HG03108 (cell line): ENCODE measurements around the gene DUSP2.

Experiments
- ATAC-seq: cut with Tn5 transposase; IDR thresholded peaks from one replicate; pipeline ENCODE4 v1.9.1; 2021; ENCODE audit warnings: moderate library complexity; ENCODE audit not compliant: unreplicated experiment

The DUSP2 gene

DNA sequence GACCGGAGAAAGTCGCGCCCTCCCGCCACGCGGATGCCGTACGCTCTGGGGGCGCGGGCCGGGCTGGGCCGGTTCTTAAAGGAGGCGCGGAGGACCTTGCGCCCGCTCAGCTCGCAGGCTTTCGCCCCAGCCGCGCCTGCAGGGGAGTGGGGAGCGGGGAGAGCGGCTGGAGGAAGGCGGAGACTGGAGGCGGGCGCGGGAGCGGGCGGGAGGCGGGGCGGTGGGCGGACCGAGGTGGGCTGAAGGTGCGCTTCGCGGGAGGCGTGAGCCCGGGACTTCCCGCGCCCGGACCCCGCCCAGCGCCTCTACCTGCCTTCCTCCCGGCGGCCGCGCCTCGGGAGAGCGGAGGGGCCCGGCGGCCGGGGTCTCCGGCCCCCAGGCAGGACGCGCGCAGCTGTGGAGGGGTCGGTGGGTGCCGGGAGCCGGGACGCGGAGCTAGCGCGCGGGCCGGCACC is 28.8 kb downstream of the DUSP2 start, which contains the start of gene ADRA2B:
ADRA2B (minus strand) TSS at position 148 of the 455 bp plus-strand sequence. CDS start 422 bp downstream, outside the sequence.
- ATAC-seq: peak; percentile 38

DNA sequence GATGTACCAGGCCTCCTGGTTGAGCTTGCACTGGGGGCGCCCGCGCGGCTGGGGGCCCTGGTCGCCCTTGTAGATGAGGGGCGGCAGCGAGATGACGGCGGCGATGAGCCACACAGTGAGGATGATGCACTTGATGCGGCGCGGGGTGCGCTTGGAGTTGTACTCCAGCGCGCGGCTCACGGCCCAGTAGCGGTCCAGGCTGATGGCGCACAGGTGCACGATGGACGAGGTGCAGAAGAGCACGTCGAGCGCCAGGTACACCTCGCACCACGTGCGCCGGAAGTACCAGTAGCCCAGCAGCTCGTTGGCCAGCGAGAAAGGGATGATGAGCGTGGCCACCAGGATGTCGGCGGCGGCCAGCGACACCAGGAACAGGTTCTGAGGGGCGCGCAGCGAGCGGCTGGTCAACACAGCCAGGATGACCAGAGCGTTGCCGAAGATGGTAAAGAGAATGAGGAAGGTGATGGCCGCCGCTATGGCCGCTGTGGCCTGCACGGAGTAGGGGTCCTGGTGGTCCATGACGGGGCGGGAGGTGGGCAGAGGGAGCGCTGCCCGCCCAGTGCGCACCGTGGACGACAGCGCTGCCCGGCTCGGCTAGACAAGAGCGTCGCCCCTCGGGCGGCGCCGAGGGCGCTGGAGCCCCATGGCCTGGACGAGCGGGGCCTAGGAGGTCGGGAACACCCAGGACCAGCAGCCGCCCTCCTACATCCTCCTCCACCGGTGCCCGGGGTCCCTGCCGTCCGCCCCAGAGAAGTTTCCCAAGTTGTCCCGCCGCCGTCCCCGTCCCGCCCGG is 29.4 kb downstream of the DUSP2 start:
- ATAC-seq: no peak

DNA sequence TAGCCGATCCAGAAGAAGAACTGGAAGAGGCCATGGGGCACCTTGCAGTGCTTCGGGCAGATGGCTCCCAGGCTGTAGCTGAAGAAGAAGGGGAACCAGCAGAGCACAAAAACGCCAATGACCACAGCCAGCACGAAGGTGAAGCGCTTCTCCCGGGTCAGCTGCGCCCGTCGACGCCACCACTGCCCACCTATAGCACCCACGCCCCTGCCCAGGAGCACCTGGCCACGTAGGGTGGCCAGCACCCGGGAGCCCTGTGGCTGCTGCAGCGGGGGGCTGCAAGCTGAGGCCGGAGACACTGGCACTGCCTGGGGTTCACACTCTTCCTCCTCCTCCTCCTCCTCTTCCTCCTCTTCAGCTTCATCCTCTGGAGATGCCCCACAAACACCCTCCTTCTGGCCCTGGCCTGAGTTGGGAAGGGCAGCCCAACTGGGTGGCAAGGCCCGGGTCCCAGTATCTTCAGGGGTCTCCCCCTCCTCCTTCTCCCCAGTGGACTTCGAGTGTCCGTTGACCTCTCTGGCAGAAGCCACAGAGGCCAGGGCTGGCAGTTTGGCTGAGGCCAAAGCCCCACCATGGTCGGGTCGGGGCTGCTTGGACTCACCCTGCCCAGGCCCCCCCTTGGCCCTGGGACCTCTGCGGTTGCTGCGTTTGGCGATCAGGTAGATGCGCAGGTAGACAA is 30.2 kb downstream of the DUSP2 start:
- no peak for ATAC-seq

DNA sequence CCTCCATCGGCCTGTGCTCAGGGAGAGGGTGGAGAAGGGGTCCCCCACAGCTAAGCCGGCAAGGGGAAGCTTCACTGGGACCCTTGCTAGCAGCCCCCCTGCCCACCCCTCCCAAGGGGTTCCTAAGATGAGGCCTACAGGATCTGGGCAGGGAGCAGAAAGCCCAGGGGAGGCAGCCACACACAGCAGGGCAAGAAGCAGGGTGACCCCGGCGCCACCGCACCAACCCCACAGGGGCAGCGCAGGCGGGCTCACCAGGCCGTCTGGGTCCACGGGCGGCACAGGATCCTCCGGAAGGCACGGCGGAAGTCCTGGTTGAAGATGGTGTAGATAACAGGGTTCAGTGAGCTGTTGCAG is 30.7 kb downstream of the DUSP2 start:
- ATAC-seq: no peak

DNA sequence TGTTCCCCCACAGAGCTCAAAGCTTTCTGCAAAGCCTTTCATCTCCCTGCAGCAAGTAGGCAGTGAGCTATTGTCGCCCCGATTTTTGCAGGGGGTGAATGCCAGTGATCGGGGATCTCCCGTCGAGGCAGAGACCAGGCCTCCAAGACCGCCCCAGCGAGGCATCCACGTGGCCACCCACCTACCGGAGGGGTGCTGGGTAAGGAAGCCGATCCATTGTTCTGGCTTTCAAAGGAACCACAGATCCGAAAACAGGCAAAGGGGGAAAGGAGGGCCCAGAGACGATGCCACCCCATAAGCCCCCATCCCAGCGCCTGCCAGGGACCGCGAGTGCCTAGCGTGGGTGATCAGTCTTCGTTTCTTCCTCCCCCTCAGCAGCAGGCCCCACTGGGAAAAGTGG is 31.3 kb downstream of the DUSP2 start:
- ATAC-seq: no peak

DNA sequence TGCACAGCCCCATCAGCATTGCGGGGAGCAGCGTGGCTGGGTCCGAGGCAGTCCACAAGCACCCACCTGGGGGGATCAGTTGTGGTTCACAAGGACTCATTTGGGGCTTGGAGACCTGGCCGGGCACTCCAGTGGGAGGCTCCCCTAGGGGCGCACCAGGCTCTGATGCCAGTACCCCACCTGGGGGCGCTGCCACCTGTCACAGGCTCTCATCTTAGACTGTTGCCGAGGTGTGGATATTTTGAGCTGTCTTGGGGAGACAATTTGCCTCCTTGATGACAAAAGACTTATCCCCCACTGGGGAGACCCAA is 31.9 kb downstream of the DUSP2 start:
- ATAC-seq: no peak

DNA sequence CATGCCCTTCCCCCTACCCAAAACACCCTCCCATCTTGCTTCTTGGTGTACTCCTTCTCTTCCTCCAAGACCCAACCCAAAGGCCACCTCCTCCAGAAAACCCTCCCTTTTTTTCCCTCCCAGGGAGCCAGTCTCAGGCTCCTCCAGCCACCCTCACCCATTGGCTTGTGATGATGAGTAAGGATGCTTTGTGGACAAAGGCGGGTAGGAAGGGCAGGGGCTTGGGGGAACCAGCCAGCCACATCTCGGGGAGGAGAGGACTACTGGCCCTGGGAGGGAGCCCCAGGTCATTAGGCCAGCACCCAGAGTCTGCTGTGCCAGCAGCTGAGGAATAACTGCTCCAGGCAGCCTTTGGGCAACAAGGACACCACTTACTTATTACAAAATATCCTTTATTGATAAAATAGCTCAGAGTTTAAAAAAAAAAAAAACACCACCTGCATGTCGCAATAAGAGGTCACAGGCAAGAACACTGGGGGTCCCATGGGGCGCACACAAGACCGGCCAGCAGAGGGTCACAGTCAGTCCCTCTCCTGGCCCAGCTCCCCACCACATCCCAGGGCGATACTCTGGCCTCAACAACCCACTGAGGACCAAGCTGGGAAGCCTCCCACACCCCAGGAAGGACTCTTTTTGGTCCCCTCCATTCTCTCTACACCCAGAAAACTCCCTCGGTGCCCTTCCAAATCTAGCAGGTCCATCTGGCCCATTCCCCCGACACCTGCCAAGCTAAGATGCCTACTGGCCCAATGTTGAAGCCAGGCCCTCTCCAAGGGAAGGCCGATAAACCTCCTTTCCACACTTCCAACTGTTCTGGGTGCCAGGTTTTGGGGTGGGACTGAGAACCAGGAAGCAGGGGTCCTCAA is 32.5 kb downstream of the DUSP2 start:
- ATAC-seq: no peak

DNA sequence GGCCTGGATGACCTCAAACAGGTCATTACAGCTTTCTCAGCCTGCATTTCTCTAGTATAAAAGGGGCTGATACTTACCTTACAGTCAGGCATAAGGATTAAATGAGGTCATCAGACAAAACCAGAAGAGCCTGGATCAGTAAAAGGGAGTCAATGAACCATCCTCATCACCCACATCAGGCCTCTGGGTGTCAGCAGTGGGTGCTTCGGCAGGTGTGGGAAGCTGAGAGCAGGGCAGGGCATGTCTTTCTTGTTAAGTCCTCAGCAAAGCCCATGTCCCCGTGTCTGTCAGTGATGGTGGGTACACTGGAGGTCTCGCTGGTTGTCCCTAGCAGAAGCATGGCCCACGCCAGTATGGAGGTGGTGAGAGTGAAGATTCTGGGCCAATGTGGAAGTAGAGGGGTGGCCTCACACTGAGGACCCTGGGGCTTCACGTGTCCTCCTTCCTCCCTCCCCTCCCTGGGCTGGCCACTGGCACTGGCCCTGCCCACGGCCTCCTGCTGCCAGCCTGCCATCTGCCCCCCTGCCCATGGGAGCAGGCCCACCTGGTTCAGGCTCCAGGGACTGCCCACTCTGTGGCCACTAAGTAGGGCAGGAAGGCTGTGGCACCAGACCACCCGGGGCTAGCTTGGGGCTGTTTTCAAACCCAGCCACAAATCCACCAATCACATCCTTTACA is 33.3 kb downstream of the DUSP2 start:
- no peak for ATAC-seq

DNA sequence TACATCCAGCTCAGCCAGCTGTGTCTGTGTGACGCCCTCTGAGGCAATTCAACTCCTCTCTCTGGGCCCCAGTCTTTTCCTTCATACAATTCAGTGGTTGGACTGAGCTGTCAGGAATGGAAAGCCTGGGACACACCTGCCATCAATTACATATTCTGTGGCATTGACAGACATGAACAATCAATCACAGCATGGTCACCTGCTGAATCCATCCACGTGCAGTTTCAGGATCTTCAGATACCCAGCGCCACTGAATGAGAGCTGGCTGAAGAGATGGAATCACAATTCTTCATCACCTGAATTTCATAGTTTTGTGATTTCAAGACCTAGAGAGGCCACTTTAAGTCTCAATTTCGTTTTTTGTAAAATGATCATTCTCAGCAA is 34.0 kb downstream of the DUSP2 start:
- no peak for ATAC-seq

DNA sequence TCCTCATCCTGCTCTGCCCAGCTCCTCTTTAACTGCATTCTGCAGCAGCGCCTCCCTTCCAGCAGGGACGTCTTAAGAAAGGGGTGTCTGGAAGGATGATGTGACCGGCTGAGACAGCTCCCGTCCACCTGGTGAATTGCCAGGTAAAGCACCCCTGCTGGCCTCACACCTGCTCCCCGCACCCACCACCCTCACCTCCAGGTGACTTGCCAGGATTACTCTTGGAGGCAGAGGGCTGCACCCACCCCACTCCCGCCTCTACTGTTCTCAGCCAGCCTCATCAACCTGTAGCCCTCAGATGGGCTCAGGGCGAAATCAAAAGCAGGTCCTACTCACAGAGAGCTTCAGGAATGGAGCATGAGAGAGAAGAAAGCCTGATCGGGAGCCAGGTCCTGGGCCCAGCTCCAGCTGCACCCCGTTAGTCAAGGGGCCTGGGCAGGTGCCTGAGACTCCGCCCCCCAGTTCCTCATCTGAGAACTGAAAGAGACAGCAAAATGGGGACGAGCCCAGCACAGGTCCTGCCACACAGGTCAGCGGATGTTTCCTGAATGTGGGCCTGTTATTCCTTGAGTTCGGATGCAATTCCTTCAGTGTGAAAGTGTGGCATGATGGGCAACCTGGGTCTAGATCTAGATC is 34.5 kb downstream of the DUSP2 start:
- ATAC-seq: no peak

DNA sequence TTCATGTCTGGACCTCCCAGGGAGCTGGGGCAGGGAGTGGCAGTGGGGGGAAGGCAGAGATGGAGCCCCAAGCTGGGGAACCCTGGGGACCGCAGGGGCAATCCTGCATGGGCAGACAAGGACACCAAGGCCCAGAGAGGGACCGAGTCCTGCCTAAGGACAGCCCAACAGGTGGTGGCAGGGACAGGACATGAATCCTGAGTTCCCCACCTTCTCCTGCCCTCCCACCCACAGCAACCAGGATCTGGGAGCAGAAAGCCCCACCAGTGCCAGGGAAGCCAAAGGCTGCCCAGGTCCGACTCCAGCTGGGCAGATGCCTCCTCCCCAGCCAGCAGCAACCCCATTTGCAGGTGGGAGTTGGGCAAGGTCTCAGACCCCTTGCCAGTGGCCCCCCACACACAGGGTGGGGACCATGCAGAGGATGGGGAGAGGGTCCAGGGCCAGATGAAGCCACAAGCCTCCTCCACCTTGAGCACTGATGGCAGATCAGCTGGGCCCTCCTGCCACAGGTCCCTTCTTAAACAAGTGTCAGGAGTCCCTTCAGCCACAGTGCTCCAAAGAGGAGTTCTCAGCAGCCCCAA is 35.2 kb downstream of the DUSP2 start:
- ATAC-seq: no peak

DNA sequence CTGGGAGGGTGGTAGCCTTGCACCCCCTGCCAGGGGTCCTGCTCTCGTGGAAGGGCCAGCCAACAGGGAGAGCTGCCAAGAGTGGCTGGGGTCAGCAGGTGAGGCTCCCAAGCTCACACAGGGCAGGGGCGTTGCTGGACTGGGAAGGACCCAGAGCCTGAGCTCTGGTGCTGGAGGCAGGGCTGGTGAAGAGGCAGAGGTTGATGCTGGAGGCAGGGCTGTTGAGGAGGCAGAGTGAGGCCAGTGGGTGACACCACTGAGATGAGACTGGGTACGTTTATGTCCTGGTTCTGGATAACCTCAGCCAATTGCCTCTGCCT is 35.9 kb downstream of the DUSP2 start:
- ATAC-seq: no peak

DNA sequence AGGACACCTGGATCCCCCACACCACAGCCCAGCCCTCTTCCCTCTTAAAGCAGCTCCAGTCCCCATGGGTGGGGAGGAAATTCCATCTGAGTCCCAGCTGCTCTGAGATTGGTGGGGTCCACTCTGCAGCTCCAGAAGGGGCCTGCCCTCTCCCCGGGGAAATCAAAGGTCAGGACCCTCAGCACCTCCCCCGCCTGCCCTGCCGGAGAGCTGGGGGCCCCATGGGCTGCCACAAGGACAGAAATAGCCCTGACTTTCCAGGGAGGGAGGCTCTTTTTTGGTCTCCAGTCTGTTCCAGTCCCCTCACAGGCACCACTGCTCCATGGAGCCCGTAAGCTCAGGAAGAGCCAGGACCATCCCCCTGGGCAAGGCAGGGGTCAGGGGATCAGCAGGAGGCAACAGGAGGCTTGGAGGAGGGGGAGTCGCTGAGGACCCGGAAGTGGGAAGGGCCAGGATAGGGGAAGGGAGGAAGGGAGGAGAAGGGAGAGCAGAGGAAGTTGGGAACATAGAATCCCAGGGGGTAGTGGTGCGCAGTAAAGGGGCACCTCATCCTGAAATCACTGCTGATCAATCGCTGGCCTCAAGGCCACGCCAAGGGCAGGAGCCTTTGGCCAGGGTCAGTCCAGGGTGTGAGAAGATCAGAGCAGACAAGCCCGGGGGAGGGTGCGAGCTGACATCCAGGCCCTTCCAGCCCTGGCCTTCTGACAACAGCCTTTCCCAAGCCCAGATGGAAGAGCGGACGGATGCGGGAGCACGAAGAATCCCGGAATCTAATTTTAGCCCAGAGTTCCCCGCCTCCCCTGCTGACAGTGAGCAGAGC is 36.5 kb downstream of the DUSP2 start:
- no peak for ATAC-seq

DNA sequence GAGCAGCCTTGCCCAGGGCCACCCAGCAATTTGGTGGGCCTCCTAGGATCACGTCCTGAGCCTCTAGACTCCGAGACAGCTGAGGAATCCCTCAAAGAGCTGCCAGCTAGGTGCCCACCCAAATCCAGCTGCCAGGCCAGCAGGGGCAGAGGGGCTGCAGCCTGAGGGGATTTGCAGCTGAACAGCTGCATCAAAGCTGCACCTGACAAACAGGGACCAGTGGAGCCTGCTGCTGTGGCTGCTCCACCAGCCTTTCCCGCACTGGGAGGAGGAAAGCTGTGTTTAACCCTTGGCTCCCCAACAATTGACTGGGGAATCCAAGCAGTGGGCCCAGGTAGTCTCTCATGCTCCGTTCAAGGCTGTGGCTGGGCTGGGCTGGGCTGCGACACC is 37.1 kb downstream of the DUSP2 start:
- no peak for ATAC-seq

DNA sequence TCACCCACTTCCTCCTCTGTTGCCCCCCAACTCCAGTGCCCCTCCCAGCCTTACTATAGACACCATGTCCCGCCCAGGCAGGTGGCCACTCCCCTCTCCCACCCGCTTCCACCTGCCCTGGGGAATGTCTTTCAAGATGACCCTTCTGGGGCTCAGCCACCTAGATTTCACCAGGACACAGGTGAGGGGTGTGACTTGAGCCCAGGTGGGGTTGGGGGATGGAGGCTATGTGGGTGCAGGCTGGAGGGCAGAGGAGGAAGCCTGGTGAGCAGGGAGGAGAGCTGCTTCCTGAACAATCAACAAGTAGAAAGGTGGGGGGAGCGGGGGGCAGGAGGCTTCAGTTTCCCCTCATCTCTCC is 37.6 kb downstream of the DUSP2 start:
- no peak for ATAC-seq

DNA sequence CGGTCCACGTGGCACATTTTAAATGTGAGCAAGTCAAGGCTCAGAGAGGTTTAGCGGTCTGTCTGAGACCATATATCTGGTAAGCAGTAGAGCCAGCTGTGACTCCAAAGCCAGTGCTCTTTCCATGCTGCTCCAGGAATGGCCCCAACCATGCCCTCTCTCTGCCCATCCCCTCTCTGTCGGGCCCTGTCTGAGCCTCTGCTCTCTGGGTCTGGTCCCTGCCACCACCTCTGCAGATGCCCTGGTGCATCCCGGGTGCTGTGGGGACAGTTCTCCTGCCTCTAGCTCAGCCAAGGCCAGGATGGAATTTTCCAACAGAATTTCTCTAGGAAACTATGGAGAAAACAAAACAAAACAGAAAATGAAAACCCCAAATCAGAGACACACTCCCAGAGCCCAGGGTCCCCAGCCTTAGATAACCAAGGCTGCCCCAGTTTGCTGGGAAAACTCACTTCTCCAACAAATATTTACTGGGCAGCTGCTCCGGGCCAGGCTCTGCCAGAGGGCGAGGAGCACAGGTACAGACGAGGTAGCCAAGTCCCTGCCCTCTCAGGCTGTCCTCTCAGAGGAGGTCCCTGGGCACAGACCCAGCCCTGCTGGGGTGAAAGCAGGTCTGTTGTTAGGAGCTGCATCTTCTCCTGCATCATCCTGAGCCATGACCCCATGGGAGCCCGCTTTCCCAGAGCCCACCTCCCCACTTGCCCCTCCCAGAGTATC is 38.1 kb downstream of the DUSP2 start:
- no peak for ATAC-seq

DNA sequence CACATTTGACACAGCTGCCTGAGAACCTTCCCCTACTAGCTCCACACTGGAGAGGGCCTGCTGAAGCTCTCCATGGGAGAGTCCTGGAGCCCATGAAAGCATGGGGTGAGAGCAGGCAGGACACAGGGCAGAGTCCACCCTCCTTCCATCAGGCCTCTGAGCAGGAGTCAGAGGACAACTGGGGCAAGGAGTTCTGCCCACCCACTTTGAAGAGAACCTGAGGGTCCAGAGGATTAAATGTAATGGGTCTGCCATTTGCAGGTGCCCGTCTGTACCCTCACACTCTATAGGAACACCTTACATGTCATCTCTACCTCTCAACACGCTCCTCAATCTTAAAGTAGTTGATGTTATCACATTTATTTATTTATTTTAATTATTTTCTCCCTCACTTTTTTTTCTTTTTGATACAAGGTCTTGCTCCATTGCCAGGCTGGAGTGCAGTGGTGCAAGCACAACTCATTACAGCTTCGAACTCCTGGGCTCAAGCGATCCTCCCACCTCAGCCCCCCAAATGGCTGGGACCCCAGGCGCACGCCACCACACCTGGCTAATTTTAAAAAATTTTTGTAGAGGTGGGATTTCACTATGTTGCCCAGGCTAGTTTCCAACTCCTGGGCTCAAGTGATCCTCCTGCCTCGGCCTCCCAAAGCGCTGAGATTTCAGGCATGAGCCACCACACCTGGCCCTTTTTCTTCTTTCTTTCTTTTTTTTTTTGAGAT is 39.1 kb downstream of the DUSP2 start:
- no peak for ATAC-seq

DNA sequence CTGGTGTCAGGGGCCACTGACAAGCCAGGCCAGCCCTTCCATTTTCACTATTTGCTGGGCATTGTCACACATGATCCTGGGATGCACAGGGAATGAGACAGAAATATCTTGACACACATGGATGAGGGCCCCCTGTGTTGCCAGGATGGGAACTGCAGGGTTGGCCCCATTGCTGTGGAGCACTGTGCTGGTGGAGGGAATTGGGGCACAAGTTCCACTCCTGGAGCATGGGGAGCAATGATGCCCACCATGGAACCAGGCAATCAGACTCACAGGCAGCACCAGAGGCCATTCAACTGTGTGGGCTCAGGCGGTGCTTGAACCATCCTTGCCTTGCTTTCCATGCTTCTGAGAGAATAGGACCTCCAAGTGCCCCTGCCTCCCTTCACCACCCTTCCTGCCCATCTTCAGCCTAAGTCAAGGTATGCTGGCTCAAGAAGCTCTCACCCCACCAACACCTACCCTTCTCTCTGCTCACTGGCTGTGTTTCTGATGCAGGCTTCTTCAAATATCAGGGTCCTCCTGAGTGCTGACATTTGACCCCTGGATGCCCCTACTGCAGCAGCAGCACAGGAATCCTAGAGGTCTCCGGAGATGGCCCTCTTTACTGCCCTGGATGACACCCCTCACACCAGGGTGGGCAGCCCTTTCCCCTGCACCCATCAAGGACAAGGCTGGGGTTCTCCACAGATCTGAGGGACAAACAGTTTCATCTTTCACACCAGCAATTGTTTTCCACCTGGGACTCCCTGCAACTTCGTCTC is 39.9 kb downstream of the DUSP2 start:
- ATAC-seq: no peak
